Liver (tissue), 3 donors: ENCODE data around the gene FBN1.

Experiments used
- JUND ChIP-seq, 2 donors: IDR thresholded peaks; 2 replicates each; pipeline ENCODE4 v1.6.1; 2016; ENCODE audit warnings: antibody characterized with exemption in 2 of 2
- RAD21 ChIP-seq, 2 donors: IDR thresholded peaks; 2 replicates each; pipeline ENCODE4 v1.6.1; 2016; ENCODE audit warnings: antibody characterized with exemption in 2 of 2, mild to moderate bottlenecking in 2 of 2
- SP1 ChIP-seq: IDR thresholded peaks from 2 replicates; pipeline ENCODE4 v1.6.1; 2018; ENCODE audit warnings: antibody characterized with exemption, mild to moderate bottlenecking
- TAF1 ChIP-seq: conservative IDR thresholded peaks from 2 replicates; pipeline ENCODE4 v1.6.1; 2016; ENCODE audit warnings: antibody characterized with exemption, mild to moderate bottlenecking
- YY1 ChIP-seq: IDR thresholded peaks from 2 replicates; pipeline ENCODE4 v1.6.1; 2016; ENCODE audit warnings: antibody characterized with exemption, mild to moderate bottlenecking
- TF ChIP-seq, protein P1 (sequence below): IDR thresholded peaks from 2 replicates; pipeline ENCODE4 v1.6.1; 2016; ENCODE audit warnings: antibody characterized with exemption
- TF ChIP-seq, protein P2 (sequence below): fragments of 150-350 bp; IDR thresholded peaks from 2 replicates; pipeline ENCODE4 v1.5.1; 2017; ENCODE audit warnings: improper control_type of control experiment, low read depth, low read length; ENCODE audit not compliant: missing input control
- donor health status: healthy.
- donor health status: healthy.

DNA sequence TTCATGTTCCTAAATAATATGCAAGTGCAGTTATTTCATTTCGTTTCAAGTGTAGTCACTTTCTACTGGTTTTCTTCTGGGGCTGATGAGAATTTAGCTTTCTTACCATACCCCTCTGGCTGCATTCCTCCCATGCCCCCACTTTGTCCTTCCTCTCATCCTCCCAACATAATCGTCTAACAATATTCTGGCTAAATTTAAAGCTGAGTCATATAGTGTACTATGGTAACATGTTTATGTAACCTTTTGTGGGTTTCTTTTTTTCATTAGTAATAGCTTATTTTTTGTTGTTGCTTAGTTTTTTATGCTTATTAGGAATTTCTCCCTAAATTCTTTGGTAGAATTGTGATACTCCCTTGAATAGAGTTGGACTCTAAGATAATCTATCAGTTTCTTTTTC is 283.8 kb downstream of the FBN1 start:
- TF ChIP-seq, protein P1, sequence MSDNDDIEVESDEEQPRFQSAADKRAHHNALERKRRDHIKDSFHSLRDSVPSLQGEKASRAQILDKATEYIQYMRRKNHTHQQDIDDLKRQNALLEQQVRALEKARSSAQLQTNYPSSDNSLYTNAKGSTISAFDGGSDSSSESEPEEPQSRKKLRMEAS, result no peak
- TF ChIP-seq YY1 (no peak), TAF1 (no peak), RAD21 (IDR thresholded peaks at IDR 0.05) (no peak), JUND (IDR thresholded peaks at IDR 0.05) (no peak), SP1 (no peak)
- TF ChIP-seq, protein P2, sequence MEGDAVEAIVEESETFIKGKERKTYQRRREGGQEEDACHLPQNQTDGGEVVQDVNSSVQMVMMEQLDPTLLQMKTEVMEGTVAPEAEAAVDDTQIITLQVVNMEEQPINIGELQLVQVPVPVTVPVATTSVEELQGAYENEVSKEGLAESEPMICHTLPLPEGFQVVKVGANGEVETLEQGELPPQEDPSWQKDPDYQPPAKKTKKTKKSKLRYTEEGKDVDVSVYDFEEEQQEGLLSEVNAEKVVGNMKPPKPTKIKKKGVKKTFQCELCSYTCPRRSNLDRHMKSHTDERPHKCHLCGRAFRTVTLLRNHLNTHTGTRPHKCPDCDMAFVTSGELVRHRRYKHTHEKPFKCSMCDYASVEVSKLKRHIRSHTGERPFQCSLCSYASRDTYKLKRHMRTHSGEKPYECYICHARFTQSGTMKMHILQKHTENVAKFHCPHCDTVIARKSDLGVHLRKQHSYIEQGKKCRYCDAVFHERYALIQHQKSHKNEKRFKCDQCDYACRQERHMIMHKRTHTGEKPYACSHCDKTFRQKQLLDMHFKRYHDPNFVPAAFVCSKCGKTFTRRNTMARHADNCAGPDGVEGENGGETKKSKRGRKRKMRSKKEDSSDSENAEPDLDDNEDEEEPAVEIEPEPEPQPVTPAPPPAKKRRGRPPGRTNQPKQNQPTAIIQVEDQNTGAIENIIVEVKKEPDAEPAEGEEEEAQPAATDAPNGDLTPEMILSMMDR, result no peak
